ENCODE data around the gene KLHL29.

The KLHL29 gene

DNA sequence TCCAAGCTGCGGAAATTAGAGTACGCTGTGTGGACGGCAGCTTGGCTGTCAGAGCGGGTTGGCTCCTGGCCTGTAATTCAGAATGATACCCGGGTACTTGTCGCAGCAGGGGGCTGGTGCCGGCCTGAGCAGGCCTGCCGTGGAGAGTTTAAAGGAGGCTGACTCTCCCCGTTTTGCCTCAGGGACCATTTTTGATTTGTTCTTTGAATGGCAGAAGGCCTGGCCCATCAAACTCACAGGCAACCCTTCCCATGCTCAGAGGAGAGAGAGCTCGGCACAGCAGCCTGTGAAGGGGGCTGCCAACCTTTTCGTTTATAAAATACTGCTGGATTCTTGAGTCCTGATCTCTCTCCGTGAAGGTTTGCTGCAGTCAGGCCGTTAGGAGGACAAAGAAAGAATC lies 151.3 kb downstream of the KLHL29 start:
- DNase-seq, result no peak

DNA sequence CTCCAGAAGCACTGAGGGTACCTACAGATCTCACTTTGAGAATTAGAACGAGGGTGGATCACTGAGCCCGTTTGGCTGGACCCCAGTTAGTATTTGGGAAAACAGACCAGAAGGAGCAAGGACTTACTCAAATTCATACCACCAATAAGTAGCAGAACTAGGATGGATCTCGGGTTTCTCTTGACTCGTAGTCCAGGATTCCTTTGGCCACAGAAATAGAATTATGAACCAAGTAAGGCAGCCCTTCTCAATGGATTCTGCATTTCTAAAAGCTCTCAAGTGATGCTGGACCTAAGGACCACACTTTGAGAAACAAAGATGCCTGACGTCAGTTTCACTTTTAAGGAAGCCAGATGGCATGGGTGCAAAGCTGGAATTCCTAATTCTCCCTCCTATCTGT lies 153.0 kb downstream of the KLHL29 start:
- no peak for DNase-seq

DNA sequence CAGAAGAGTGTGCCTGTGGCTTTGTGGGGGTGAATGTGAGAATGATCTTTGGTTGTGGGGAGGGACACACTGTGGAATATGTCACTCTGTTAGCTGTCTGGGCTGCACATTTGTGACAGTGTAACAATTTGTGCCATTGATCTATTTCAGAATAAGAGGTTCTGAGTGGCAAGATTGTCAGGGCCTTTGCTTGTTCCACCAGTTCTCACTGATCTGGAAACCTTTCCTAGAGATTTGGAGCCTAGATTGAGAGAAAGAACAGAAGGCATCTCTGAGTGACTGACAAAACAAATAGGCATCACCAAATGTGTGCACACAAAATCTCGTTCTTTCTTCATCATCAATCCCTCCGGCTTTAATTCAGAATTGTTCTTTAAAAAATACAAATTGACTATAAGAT lies 153.6 kb downstream of the KLHL29 start:
- no peak for DNase-seq

DNA sequence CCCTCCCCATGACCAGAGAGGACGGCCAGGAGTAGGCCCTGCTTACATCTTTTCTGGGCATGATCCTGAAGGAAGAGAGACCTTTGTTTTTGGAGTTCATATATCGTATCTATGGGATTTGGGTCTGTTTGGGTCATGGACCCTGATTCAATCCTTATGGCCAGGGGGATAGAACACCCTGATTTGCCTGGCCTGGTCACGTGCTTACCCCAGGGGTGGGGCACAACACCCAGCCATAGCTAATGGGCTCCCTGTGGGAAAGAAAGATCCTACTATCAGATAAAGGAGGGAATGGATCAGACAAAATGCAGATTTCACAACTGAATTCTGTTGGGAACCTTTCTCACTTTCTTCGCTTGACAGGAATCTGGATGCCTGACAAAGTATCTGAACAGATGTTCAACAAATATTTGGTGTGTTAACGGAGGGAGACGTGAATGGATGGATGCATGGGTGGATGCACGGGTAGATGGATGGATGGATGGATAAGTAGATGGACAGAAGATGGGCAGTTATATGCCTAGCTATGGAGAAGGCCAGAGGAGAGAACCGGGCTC lies 155.9 kb downstream of the KLHL29 start:
- DNase-seq, result no peak

DNA sequence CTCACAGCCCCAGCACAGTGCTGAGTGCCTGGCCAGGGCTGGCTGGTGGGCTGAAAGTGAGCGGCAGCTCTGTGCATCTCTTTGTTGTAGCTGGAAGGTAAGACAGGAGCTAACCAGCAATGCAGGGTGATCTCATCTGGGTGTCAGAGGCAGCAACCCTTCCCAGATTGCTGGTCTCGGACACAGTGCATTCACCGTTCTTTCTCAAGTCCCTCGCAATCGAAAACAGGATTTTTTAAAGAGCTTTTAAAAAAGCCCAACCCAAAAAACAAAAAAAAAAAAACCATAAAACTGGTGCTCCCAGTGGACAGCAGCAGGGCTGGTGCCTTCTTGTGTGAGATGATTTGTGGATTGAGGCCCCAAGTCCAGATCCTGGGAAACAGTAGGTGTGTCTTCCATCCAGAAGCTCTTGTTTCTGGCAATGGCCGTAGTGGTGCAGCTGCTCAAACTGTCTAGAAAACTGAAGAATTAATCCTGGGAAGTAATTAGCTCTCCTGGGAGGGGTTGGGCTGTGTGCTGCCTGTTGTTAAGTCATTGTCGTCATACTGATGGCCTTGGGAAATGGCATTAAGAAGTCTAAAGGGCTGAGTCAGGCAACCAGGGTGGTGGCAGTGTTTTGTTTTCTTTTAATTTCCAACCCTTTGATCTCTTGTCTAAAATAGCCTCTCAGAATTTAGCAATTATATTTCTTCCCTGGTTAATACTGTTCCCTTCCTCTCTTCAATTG lies 156.7 kb downstream of the KLHL29 start:
- peak; percentile 75 for DNase-seq

DNA sequence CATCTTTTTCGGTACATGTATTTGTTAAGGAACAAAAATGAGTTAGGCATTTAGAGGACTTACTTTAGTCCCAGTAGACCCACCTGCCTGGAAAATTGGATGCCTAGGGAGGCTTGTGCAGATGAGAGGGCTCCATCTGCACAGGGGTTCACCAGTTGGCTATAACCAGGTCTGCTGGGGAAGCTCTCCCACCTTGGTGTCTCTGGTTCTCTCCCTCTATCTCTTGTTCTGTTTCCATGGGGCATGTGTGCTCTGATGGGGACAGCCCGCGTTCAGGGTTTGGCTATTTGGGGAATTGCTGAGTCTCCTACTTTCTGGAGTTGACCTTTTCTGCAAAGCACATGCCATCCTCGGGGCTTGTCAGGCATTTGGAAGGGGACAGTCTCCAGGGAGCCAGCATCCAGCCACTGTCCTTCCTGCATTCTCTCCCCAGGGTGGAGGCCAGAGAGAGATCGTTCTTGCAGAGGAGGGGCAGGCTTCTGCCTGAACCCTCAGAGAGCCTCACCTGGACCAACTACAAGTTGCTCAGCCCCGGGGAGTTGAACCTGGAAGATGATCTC lies 157.3 kb downstream of the KLHL29 start:
- no peak for DNase-seq

DNA sequence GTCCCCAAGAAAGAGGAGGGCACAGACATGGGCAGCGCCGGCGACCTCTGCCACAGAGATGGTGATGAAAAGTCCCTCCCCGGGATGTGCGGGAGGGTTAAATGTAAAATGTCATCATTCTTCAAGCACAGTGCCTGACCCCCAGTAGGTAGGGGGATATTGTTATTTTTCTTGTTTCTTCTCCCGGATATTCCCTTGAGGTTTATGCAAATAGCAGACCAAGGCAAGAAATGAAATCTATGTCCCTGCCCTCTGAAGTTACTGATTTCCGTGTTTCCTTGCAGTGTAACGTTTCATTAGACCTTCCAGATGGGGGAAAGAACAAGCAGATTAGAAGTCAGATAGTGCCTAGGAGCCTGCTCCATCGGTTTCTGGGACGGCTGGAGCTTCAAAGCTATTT lies 158.3 kb downstream of the KLHL29 start:
- DNase-seq, result no peak

DNA sequence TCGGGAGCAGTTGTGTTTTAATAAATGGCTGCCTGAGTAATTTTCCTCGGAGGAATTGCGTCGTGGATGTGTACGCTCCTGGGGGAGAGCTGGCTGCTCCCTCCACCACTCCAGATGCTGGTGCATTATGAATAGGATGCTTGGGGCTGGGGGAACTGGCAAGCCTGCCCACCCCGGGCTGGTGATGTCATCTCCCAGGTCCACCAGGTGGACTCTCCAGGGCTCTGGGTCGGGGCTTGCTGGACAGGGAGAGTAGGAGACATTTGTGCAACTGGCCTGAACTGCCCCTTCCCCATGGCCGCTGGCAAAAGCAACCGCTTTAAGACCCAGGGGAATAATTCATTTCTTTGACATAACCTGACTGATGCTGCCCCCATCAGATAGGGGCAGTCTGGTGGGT lies 158.7 kb downstream of the KLHL29 start:
- DNase-seq, result no peak

DNA sequence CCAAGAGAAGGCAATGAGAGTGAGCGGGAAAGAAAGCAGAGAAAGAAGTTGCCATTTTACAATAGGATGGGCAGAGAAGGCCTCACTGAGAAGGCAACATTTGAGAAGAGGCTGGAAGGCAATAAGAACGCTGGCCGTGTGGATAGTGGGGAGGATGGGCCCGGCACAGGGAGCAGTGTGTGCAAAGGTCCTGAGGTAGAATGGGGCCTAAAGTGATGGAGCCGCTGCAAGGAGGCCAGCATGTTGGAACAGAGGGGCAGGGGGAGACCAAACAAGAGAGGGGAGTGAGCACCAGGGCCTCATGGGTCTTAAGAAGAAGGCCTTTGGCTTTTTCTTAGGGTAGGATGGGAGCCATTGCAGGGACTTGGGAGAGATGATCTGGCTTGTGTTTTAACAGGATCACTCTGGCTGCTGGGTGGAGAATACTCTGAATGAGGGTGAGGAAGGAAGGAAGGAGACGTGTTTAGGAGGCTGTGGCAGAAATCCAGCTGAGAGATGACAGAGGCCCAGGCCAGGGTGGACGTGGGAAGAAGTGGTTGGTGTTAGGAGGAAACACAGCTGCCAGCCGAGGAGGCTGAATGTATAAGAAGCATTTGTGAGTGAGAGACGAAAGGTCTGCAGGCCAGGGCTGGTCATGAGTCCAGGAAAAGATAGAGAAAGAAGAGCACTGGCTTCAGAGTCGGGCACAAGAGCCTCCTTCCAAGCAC lies 159.8 kb downstream of the KLHL29 start:
- no peak for DNase-seq

DNA sequence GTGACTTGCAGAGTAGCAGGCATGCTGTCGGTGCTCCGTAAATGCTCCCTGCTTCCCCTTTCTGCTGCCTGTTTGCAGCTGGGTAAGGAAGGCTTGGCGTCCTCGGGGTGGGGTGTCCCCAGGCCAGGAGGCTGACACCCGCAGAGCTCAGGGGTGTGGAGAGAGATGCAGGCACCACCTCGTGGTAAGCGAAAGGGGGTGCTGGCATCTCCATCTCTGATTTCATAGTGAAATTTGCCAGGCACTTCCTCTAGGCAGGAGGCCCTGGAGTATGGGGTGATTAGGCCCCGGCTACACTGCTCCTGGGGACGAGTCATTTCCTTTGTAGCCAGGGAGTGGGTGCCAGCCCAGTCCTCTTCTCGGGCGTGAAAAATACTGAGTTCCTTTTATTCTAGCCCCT lies 160.4 kb downstream of the KLHL29 start:
- DNase-seq, result no peak

DNA sequence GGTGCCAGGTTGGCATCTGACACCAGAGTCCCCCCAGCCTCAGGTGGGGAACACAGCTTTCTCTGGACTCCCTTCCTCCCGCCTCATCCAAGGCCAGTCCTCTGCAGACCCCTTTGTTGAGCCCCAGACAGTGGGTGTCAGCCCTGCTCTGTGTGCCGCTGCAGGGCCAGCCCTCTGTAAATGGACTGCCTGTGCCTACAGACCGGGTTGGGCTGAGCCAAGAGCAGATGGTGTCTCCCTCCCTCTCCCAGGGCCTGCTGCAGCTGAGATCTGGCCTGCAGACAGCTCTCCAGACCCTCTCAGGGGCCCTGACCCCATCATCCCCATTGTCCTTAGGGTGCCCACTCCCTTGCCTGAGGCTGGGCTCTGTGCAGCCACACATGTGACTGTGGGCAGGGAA lies 160.8 kb downstream of the KLHL29 start:
- DNase-seq, result no peak

DNA sequence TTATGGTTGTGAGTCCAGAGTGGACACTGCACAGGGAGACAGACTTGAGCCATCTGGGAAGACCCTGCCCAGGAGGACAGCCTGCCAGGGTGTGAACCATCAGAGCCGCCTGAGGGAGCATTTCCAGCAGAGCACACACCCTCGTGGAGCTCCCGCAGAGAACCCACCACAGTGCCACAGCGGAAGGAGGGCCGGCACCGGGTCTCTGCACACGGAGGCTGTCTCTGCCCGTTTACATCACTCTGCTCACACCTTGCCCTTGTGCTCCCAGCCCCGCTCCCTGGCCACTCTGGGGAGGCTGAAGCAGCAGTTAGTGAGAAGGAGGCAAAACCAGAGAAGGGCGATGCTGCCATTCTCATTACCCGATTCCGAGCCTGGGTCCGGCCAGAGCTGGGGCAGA lies 161.9 kb downstream of the KLHL29 start:
- DNase-seq, result no peak

DNA sequence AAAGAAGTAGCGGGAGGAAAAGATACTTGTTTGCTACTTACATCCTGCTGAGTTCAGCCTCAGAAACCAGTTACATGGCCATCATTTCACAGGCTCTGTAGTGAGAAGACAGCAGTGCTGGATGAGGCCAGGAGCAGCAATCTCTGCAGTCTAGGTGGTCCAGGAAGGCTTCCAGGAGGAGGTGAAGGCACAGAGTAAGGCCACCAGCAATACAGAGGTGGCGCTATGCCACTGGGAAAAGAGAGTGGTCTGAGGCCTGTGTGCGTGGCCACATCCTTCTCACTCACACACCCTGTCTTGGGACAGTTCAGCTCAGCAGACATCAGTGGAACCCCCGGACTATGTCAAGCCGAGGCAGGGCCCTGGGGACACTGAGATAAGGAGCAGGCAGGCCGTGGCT lies 162.7 kb downstream of the KLHL29 start:
- no peak for DNase-seq

DNA sequence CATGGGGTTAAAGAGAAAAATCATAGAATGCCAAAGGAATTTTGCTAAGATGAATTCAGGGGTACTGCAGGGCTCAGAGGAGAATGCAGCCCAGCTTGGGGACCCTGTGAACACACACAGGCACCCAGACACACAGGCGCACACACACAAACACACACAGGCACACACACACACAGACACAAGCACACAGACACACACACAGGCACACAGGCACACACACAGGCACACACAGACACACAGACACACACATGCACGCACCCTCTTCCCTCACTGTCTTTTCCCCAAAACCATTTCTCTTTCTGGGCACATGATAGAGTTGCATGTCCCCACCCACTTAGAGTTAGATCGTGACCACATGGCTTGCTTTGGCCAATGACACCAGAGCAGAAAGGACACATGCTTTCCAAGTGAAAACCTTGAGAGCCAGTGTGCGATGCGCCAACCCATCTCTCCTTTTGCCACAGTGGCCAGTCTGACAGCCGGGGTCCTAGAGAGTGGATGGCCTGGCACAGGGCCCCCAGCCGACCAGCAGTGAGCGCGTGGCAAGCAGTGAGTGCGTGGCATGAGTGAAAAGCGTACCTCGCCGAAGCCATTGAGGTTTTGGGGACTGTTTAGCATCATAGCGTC lies 163.3 kb downstream of the KLHL29 start:
- DNase-seq, result no peak

DNA sequence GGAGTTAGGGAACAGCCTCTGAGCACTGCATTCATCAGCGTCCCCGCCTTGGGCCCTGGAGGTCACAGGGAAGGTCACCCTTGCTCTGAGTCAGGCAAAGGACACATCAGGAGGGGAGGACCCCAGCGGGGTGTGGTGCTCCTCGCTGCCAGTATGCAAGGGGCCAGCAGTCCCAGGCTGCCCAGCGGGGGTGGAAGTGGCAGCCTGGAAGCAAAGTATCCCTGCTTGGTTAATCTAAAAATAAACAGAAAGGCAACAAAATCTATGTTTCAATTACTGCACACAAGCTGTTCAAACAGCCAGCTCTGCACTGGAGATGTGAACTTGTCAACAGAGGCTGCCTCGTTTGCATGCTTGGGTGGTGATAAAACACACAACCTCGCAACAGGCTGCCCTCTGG lies 164.1 kb downstream of the KLHL29 start:
- no peak for DNase-seq

DNA sequence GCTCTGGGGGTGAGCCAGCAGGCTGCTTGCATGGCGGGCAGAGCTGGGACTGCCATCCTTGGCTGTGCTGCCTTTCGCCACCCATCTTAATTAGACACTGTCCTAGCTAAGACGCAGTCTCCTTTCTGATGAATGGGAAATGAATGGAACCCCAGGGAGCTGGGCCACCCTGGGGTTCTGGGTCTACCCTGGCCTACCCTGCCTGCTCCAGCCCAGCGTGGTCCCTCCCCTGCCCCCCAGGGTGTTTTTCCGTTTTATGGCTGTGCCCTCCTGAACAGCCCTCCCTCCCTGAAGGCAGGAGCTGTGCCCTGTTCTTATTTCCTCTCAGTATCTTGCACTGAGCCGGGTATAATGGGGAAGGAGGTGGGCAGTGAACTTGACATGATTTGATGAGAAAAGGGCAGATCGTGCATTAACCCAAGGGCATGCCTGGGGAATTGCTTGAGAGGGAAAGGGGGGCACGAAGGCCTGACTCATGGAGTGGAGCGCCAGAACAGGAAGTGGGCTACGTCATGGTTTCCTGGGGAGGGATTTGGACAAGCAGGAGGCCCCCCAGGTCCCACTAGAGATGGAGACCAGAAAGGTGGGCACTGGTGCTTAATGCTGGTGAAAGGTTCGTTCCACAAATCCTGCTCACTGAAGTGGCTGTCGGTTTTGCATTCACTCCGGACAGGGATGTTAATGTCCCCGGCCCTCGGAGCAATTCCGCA lies 165.0 kb downstream of the KLHL29 start:
- no peak for DNase-seq

DNA sequence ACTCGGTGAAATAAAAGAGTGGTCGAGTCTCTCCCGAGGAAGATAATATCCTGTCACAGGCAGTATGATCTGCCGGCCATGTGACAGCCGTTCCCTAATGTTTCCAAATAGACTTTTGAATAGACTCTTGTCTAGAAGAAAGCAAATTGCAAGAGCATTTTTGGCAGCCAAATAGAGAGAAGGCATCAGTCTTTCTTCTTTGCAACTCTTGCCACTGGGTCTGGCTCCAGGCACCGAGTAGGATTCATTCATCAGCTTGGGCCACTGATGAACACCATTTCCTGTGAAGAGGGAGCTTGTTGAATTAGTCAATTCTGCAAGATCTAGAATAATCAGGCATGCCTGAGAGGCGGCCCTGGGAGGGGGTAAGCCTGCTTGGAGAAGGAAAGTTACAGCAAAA lies 165.6 kb downstream of the KLHL29 start:
- DNase-seq, result no peak

DNA sequence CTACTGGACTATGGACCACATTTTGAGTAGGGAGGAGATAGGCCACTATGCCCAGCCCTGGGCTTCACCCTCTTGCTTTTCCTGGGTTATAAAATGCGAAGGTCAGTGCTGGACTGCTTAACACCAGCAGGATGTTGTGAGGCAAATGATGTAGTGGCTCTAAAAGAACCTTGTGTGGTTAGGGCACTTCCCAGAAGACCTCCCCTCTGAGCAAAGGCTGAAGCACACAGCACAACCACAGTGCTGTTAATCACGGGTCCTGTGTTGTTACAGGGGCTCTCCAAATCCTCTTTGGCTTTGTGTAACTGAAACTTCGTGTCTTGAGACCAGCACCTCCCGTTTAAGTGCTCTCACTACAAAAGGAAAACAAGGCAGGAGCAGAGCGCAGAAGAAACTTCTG lies 166.9 kb downstream of the KLHL29 start:
- no peak for DNase-seq

DNA sequence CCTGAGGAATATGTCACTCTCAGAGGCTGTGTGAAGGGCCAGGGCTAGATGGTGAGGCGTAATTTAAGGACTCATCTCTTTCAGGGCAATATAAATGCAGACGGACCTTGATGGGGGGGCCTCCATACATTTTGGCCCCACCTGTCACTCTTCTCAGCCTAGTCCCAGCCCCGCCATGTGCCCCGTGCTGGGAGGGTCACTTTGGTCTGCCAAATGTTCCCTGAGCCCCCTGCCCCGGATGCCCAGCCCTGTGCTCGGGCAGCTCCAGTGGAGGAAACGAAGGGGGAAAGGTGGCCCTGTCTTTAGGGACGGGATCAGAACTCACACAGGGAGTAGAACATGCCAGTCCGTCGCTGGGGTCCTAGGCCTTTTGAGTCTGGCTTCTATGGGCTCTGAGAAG lies 168.6 kb downstream of the KLHL29 start:
- no peak for DNase-seq

DNA sequence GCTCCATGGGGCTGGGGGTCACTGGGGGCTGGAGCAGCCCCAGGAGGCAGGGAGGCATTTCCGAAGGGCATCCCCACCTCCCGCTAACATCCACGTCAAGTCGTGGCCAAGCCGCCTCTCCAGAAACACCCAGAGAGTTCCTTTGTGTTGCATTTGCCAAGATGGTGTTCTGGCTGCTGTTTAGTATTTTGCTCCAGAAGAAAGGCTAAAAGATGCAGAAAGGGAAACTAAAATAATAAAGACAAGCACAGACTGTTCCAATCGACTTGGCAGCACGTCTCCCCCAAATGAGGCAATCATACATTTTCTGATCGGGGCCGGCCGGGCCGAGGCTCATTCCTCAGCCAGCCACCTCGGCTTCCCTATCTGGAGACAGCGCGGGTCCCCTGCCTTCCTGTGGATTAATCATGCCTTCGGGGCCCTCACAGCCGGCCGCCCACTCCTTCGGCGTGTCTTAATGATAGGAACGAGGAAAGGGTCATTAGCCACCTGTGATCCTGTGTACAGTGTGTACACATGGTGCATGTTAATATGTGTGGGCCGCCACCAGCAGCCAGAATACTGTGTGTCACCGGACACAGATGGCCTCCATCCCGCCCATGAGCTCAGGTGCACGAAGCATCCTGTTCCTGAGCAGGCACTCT lies 169.2 kb downstream of the KLHL29 start:
- DNase-seq, result peak; percentile 81

DNA sequence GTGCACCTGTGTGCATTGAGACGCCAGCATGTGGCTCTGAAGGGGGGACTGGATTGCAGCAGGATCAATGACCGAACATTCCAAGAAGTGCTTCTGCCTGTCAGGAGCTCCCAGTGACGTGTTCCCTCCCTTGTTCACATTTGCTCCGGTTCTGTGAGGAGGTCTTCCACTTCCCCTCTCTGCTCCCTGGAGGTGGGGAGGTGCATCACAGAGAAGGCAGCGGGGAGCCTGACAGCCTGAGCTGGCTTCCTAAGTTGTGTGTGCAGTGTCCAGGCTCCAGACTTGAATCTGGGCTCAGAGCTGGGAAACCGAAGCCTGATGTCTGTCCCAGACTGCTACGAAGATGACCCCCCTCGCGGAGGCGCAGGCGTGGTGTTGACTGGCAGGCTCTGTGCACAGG lies 171.0 kb downstream of the KLHL29 start:
- no peak for DNase-seq

DNA sequence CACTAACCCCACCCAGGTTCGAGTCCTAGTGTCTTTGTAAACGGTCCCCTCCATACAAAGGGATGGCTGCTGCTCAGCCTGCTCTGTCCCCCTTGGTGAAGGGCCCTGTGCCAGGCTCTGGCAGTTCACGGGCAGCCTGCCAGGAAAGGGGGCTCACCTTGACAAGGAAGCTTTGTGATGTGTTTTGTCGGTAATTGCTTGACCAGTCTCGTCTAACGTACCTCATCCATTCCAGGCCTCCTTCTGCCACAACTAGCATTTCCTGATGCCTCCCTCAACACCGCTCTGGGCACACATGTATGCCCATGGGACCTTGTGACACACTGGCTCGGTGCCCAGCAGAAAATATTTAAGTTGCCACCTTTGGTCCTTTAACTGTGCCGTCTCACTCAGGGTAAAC lies 171.9 kb downstream of the KLHL29 start:
- DNase-seq, result no peak

DNA sequence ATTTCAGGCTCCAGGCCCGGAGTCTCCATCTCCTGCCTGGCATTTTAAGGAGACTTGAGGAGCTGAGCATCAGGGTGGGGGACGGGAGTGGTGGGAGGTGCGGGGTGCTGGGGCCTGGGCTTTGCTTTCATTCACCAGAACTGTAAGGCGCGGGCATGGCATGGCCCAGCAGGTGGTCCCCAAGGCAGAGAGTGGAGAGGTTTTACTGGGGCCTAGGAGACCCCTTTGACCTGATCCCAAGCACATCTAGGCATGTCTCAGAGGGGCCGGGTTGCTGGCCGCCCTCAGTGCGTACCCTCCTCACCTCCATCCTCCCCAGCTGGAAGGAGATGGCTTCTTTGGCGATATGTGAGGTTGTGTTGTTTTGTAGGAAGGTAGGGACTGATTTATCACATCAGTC lies 172.5 kb downstream of the KLHL29 start:
- no peak for DNase-seq
